Hepatocyte (in vitro differentiated cells): ENCODE measurements around the gene FBN1. TPM values are rescaled to one million over a fixed set of nuclear protein-coding genes. Genes with fewer than 3 reads are reported as not detected.

ENCODE experiments used
- DNase-seq: peaks from one replicate; pipeline ENCODE4 v3.0.0-alpha.2; 2016; ENCODE audit warnings: low spot score
- H2AFZ ChIP-seq: fragments of 200-600 bp; sonication (generic); 2 replicates; pipeline ENCODE4 v1.6.0; 2016; ENCODE audit warnings: antibody characterized with exemption, mild to moderate bottlenecking
- H3K27ac ChIP-seq: fragments of 200-600 bp; sonication (generic); 2 replicates; pipeline ENCODE4 v1.5.1; 2016; ENCODE audit warnings: mild to moderate bottlenecking
- H3K27me3 ChIP-seq: fragments of 200-600 bp; sonication (generic); 2 replicates; pipeline ENCODE4 v1.6.1; 2016
- H3K36me3 ChIP-seq: fragments of 200-600 bp; sonication (generic); replicated peaks from 2 replicates; pipeline ENCODE4 v1.5.1; 2016; ENCODE audit warnings: low read depth; ENCODE audit not compliant: insufficient read depth
- H3K4me1 ChIP-seq: fragments of 200-600 bp; sonication (generic); 2 replicates; pipeline ENCODE4 v1.5.1; 2016; ENCODE audit warnings: mild to moderate bottlenecking, moderate library complexity; ENCODE audit not compliant: insufficient read depth
- H3K4me2 ChIP-seq: fragments of 200-600 bp; sonication (generic); 2 replicates; pipeline ENCODE4 v1.6.0; 2016
- H3K4me3 ChIP-seq: fragments of 200-600 bp; sonication (generic); 2 replicates; pipeline ENCODE4 v1.5.1; 2016; ENCODE audit warnings: mild to moderate bottlenecking
- H3K79me2 ChIP-seq: fragments of 200-600 bp; sonication (generic); 2 replicates; pipeline ENCODE4 v1.6.0; 2017; ENCODE audit warnings: mild to moderate bottlenecking
- H3K9me2 ChIP-seq: fragments of 200-600 bp; sonication (generic); replicated peaks from 2 replicates; pipeline ENCODE4 v1.6.0; 2017; ENCODE audit warnings: mild to moderate bottlenecking; ENCODE audit not compliant: insufficient read depth
- H3K9me3 ChIP-seq: fragments of 200-600 bp; sonication (generic); 2 replicates; pipeline ENCODE4 v1.5.1; 2016; ENCODE audit warnings: low read depth, mild to moderate bottlenecking
- H4K20me1 ChIP-seq: fragments of 200-600 bp; sonication (generic); 2 replicates; pipeline ENCODE4 v1.6.0; 2016; ENCODE audit warnings: mild to moderate bottlenecking; ENCODE audit not compliant: insufficient read depth, poor library complexity, severe bottlenecking
- EZH2 ChIP-seq: fragments of 200-600 bp; sonication (generic); IDR thresholded peaks from 2 replicates; pipeline ENCODE4 v1.6.1; 2016; ENCODE audit warnings: antibody characterized with exemption, mild to moderate bottlenecking, borderline replicate concordance
- EZH2phosphoT487 ChIP-seq: fragments of 200-600 bp; sonication (generic); IDR thresholded peaks from one replicate; pipeline ENCODE4 v1.6.1; 2018; ENCODE audit warnings: antibody characterized with exemption, mild to moderate bottlenecking, low read depth, moderate library complexity; ENCODE audit not compliant: unreplicated experiment, severe bottlenecking
- whole genome bisulfite sequencing: methylation state at CpG from one replicate; pipeline ENCODE4 v1.1.6; 2016; ENCODE audit warnings: low lambda C conversion rate; ENCODE audit errors: missing lambda C conversion rate; 5-methylcytosine and 5-hydroxymethylcytosine counted together
- polyA plus RNA-seq: library from polyadenylated mRNA; unstranded; fragments of >200 nt; fragmentation: Nextera tagmentation; extraction: Ambion mirVana; gene quantifications from 2 replicates; pipeline ENCODE4 v1.2.1, GENCODE V29; 2016
- total RNA-seq: library from RNA; depleted of rRNA; stranded (reverse); fragments of >200 nt; gene quantifications from 2 replicates; pipeline ENCODE4 v1.2.3, GENCODE V29; 2014
- TF ChIP-seq, protein P1 (sequence below): fragments of 200-600 bp; sonication (generic); IDR thresholded peaks from 2 replicates; pipeline ENCODE4 v1.5.1; 2016; ENCODE audit warnings: antibody characterized with exemption, mild to moderate bottlenecking; ENCODE audit not compliant: poor library complexity

Gene FBN1
- total and polyA plus RNA-seq, 2 experiments from 2014 or later, result 76.6 to 199 TPM

DNA sequence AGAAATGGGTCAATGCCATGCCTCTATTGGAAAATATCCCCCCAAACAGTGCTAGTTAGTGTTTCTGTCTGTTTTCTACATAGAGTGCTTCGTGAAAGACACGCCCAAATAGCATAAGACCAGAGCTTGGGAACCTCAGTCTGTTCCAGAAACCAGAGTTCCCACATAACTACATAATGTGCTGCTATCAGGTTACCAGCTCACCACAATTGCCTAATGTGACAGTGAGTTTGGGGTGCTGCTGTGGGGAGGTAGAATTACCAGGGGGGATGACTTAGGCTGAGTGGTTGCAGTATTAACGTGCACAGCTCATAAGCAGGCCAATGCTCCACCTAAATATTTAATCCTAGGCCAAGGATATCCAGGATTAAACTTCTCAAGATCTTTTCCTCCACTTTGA lies 275.0 kb downstream of the FBN1 start:
- TF ChIP-seq EZH2 (no peak), EZH2phosphoT487 (no peak)
- TF ChIP-seq, protein P1, sequence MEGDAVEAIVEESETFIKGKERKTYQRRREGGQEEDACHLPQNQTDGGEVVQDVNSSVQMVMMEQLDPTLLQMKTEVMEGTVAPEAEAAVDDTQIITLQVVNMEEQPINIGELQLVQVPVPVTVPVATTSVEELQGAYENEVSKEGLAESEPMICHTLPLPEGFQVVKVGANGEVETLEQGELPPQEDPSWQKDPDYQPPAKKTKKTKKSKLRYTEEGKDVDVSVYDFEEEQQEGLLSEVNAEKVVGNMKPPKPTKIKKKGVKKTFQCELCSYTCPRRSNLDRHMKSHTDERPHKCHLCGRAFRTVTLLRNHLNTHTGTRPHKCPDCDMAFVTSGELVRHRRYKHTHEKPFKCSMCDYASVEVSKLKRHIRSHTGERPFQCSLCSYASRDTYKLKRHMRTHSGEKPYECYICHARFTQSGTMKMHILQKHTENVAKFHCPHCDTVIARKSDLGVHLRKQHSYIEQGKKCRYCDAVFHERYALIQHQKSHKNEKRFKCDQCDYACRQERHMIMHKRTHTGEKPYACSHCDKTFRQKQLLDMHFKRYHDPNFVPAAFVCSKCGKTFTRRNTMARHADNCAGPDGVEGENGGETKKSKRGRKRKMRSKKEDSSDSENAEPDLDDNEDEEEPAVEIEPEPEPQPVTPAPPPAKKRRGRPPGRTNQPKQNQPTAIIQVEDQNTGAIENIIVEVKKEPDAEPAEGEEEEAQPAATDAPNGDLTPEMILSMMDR, result no peak
- H2AFZ ChIP-seq, result no peak overlapping the region
- 71% methylated on average over 3 of the region's 3 CpGs for WGBS

GRCh38 chr15:48367483-48367882 lies 278.0 kb downstream of the FBN1 start:
- no peaks in the 10 kb centered on the region for H3K36me3 ChIP-seq
- DNase-seq, result no peak
- no peak overlapping the region for H2AFZ ChIP-seq
- no peak overlapping the region for H3K4me3 ChIP-seq
- H3K27me3 ChIP-seq, result no peaks in the 10 kb centered on the region
- H3K79me2 ChIP-seq, result no peaks in the 10 kb centered on the region
- no peak overlapping the region for H3K4me2 ChIP-seq
- TF ChIP-seq, protein P1, result no peak
- no peak for TF ChIP-seq EZH2
- no peak for TF ChIP-seq EZH2phosphoT487
- no peaks in the 10 kb centered on the region for H3K4me1 ChIP-seq
- WGBS, result 92% methylated on average over 3 of the region's 3 CpGs
- no peaks in the 10 kb centered on the region for H3K9me2 ChIP-seq
- no peaks in the 10 kb centered on the region for H4K20me1 ChIP-seq
- no peaks in the 10 kb centered on the region for H3K9me3 ChIP-seq
- H3K27ac ChIP-seq, result no peak overlapping the region

More for the DNA sequence above, 275.0 kb downstream of the FBN1 start:
- no peaks in the 10 kb centered on the region for H3K36me3 ChIP-seq
- H3K27me3 ChIP-seq, result no peaks in the 10 kb centered on the region
- H4K20me1 ChIP-seq, result no peaks in the 10 kb centered on the region
- no peaks in the 10 kb centered on the region for H3K9me3 ChIP-seq
- no peak overlapping the region for H3K4me3 ChIP-seq
- no peak for DNase-seq
- H3K27ac ChIP-seq, result no peak overlapping the region
- no peaks in the 10 kb centered on the region for H3K9me2 ChIP-seq
- H3K4me1 ChIP-seq, result no peaks in the 10 kb centered on the region
- H3K4me2 ChIP-seq, result no peak overlapping the region
- H3K79me2 ChIP-seq, result no peaks in the 10 kb centered on the region

- DNase-seq, result no peak
- Histone ChIP-seq H3K9me3 (no peaks in the 10 kb centered on the region), H3K79me2 (no peaks in the 10 kb centered on the region), H3K4me3 (no peak overlapping the region), H3K27me3 (no peaks in the 10 kb centered on the region), H2AFZ (no peak overlapping the region), H3K4me2 (no peak overlapping the region), H3K36me3 (no peaks in the 10 kb centered on the region), H3K27ac (no peak overlapping the region), H4K20me1 (no peaks in the 10 kb centered on the region), H3K4me1 (no peaks in the 10 kb centered on the region), H3K9me2 (no peaks in the 10 kb centered on the region)
- WGBS, result 64% methylated on average over 4 of the region's 4 CpGs
- TF ChIP-seq EZH2, result no peak
- TF ChIP-seq EZH2phosphoT487, result no peak
- TF ChIP-seq, protein P1, result no peak
Measured at GRCh38 chr15:48366584-48367312, 278.8 kb downstream of the FBN1 start.
